PFSK-1 (cell line): ENCODE data around the gene SNRPB.

Experiments used
- FOXP2 ChIP-seq: optimal IDR thresholded peaks from 2 replicates; pipeline ENCODE3; 2011; ENCODE audit warnings: borderline replicate concordance, control low read depth, inconsistent platforms; ENCODE audit not compliant: insufficient read depth; ENCODE audit errors: extremely low read length, extremely low read depth
- POLR2AphosphoS5 ChIP-seq: IDR thresholded peaks from 2 replicates; pipeline ENCODE4 v1.6.1; 2012; ENCODE audit warnings: low read depth, mild to moderate bottlenecking, control low read depth, low read length, moderate library complexity
- SIN3A ChIP-seq: IDR thresholded peaks from 2 replicates; pipeline ENCODE4 v1.6.1; 2012; ENCODE audit warnings: mild to moderate bottlenecking, low read length, moderate library complexity, borderline replicate concordance; ENCODE audit not compliant: insufficient read depth
- TAF1 ChIP-seq: IDR thresholded peaks from 2 replicates; pipeline ENCODE4 v1.6.1; 2012; ENCODE audit warnings: low read length, control low read depth, borderline replicate concordance; ENCODE audit not compliant: insufficient read depth
- TF ChIP-seq, protein P1 (sequence below), 2 experiments: IDR thresholded peaks; 2 replicates each; pipeline versions ENCODE4 v1.6.1 to v1.8.0; 2011 to 2012; ENCODE audit warnings: low read depth in 2 of 2, low read length in 2 of 2, control low read depth in 1 of 2, inconsistent platforms in 1 of 2, mild to moderate bottlenecking in 1 of 2, moderate library complexity in 1 of 2; ENCODE audit not compliant: insufficient read depth in 1 of 2

The SNRPB gene

DNA sequence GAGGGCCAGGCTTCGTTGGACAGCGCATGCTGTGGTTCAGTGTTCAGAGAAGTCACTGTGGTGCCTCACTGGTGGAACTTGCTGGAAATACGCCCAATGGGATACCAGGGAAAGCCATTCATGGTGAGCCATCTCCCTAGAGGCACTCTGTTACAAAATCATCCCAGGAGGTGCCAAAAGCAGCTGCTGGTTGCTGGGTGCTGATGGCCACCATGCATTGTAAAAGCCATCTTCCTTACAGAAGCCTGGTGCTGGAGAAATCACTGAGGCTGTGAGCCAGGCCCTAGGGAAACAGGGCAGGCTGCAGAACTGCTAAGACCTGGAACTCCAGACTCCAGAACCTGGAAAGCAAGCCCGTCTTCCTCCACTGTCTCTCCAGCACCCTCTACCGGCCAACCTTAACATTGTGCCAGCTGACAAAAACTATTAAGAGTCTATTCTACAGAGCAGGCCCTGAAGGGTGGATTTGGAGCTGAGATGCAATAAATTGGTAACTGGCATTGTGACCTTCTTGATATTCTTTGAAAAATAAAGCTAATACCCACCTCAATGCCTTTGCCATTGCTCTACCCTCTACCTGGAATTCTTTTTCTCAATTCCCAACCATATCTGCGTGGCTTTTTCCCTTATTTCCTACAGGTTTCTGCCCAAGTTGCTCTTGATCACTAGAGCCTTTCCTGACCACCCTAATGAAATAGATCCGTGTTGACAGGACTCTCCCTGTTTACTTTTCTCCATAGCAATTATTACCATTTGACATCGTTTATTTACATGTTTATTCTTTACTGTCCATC is 18.5 kb downstream of the SNRPB start:
- TF ChIP-seq SIN3A: no peak

- TF ChIP-seq, protein P1, sequence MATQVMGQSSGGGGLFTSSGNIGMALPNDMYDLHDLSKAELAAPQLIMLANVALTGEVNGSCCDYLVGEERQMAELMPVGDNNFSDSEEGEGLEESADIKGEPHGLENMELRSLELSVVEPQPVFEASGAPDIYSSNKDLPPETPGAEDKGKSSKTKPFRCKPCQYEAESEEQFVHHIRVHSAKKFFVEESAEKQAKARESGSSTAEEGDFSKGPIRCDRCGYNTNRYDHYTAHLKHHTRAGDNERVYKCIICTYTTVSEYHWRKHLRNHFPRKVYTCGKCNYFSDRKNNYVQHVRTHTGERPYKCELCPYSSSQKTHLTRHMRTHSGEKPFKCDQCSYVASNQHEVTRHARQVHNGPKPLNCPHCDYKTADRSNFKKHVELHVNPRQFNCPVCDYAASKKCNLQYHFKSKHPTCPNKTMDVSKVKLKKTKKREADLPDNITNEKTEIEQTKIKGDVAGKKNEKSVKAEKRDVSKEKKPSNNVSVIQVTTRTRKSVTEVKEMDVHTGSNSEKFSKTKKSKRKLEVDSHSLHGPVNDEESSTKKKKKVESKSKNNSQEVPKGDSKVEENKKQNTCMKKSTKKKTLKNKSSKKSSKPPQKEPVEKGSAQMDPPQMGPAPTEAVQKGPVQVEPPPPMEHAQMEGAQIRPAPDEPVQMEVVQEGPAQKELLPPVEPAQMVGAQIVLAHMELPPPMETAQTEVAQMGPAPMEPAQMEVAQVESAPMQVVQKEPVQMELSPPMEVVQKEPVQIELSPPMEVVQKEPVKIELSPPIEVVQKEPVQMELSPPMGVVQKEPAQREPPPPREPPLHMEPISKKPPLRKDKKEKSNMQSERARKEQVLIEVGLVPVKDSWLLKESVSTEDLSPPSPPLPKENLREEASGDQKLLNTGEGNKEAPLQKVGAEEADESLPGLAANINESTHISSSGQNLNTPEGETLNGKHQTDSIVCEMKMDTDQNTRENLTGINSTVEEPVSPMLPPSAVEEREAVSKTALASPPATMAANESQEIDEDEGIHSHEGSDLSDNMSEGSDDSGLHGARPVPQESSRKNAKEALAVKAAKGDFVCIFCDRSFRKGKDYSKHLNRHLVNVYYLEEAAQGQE (IDR thresholded peaks at IDR 0.05; ENCODE audit: insufficient read depth in 1 of 2, low read depth in 2 of 2, low read length in 2 of 2): no peak
- TF ChIP-seq SIN3A: no peak
Observed at GRCh38 chr20:2451422-2451821, 19.2 kb downstream of the SNRPB start.

DNA sequence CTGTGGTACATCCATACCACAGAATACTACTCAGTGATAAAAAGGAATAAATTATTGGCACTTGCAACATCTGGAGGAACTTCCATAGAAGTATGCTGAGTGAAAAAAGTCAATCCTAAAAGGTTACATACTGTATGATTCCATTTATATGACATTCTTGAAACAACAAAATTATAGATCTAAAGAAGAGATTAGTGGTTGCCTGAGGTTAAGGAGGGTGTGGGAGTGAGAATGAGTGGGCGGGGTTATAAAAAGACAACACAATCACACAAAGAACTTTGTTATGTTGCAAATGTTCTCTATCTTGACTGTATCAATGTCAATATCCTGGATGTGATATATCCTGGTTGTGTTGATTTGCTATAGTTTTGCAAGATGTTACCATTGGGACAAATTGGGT is 21.2 kb downstream of the SNRPB start:
- TF ChIP-seq, protein P1 (IDR thresholded peaks at IDR 0.05; ENCODE audit: insufficient read depth in 1 of 2, low read depth in 2 of 2, low read length in 2 of 2): no peak
- TF ChIP-seq SIN3A (no peak), POLR2AphosphoS5 (no peak), TAF1 (no peak), FOXP2 (no peak)

DNA sequence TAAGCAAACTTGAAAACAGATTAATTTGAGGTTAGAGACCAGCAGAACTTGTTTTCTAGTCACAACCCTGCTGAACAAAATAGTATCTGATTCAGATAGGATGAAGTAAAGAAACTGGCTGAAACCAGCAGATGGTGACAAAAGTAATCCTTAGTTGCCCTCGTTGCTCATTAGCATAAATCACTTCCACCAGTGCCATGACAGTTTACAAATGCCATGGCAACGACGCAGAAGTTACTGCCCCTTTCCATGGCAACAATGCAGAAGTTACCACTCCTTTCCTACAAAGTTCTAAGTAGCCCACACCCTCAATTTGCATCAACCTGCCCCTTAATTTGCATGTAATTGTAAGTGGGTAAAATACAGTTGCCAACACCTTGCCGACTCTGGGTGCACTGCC is 23.7 kb downstream of the SNRPB start:
- TF ChIP-seq POLR2AphosphoS5 (no peak), FOXP2 (no peak), SIN3A (no peak), TAF1 (no peak)
- TF ChIP-seq, protein P1 (IDR thresholded peaks at IDR 0.05; ENCODE audit: insufficient read depth in 1 of 2, low read depth in 2 of 2, low read length in 2 of 2): no peak

DNA sequence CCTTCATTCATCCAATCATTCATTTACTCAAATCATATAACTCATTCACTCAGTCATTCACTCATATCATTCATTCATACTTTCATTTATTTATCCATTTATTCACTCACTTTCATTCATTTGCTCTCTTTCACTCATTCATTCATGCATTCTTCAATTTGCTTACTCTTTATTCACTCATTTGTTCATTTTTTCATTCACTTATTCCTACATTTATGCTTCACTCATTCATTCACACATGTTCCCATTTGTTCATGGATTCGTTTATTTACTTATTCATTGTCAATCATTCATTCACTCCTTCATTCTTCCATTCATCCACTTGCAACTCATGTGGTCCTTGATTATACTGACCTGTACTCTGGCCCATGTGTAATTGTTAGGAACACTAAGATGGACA is 39.4 kb downstream of the SNRPB start:
- TF ChIP-seq, protein P1 (IDR thresholded peaks at IDR 0.05; ENCODE audit: insufficient read depth in 1 of 2, low read depth in 2 of 2, low read length in 2 of 2): no peak
- no peak for TF ChIP-seq POLR2AphosphoS5
- TF ChIP-seq SIN3A: no peak
- no peak for TF ChIP-seq FOXP2
- TF ChIP-seq TAF1: no peak
